Frontal cortex (tissue), 4 donors: Measurements from ENCODE around the gene NLRP7. TPM values are rescaled to one million over a fixed set of nuclear protein-coding genes. Genes with fewer than 3 reads are reported as not detected.
A peak's percentile ranks its signal among the peaks of the same experiment; 100 is the strongest.
"Not testable (repeated sequence)": the region's sequence is repeated elsewhere in the genome, so short reads cannot be mapped to it uniquely, and the experiment has no call there.

Experiments used
- DNase-seq, 2 donors: peaks; one replicate each; pipeline ENCODE4 v3.0.0; 2012; ENCODE audit warnings: low spot score in 2 of 2
- FAIRE-seq: peaks from 2 replicates; lab custom pipeline; 2012; peaks lifted over from hg19 to GRCh38; lab: Jason Lieb, UNC
- total RNA-seq: library from RNA; depleted of rRNA; stranded (reverse); fragments of >200 nt; gene quantifications from one replicate; pipeline ENCODE4 v1.2.3, GENCODE V29; 2014
- donor health status: control.
- donor health status: control.
- donor health status: control.

The NLRP7 gene
- total RNA-seq, 1 donor from 2014 or later = 0.82 TPM

GRCh38 chr19:54923276-54923675 lies 24.1 kb downstream of the NLRP7 start:
- DNase-seq (no peak), FAIRE-seq (no peak)

- FAIRE-seq (no peak), DNase-seq (no peak)
Observed at GRCh38 chr19:54921082-54921481, 26.2 kb downstream of the NLRP7 start.

GRCh38 chr19:54919646-54920563 lies 27.4 kb downstream of the NLRP7 start:
- FAIRE-seq = not testable (repeated sequence)

GRCh38 chr19:54918499-54918898 lies 28.8 kb downstream of the NLRP7 start:
- FAIRE-seq (no peak), DNase-seq (no peak)

More at GRCh38 chr19:54919646-54920563, 27.4 kb downstream of the NLRP7 start:
- not testable (repeated sequence) for DNase-seq

GRCh38 chr19:54916822-54917221 lies 30.5 kb downstream of the NLRP7 start:
- FAIRE-seq (no peak), DNase-seq (no peak)

- FAIRE-seq, DNase-seq: not testable (repeated sequence)
Observed at GRCh38 chr19:54907899-54908298, 39.4 kb downstream of the NLRP7 start.

- DNase-seq = no peak
- no peak for FAIRE-seq
Observed at GRCh38 chr19:54906819-54907218, 40.5 kb downstream of the NLRP7 start.

- DNase-seq (no peak), FAIRE-seq (no peak)
Observed at GRCh38 chr19:54905803-54906511, 41.4 kb downstream of the NLRP7 start, which contains the start of gene NCR1. NCR1 (plus strand) TSS chr19:54906148; CDS start chr19:54906188, 40 bp downstream.

- no peak for FAIRE-seq
Observed at GRCh38 chr19:54905421-54905802, 41.9 kb downstream of the NLRP7 start.

GRCh38 chr19:54904261-54904660 lies 43.1 kb downstream of the NLRP7 start:
- DNase-seq, FAIRE-seq: not testable (repeated sequence)

More at GRCh38 chr19:54905421-54905802, 41.9 kb downstream of the NLRP7 start:
- no peak for DNase-seq

- FAIRE-seq (peak; percentile 17), DNase-seq (no peak)
Observed at GRCh38 chr19:54903303-54903702, 44.0 kb downstream of the NLRP7 start.

GRCh38 chr19:54902061-54902460 lies 45.3 kb downstream of the NLRP7 start:
- FAIRE-seq = no peak
- DNase-seq = no peak

GRCh38 chr19:54901153-54901552 lies 46.2 kb downstream of the NLRP7 start:
- FAIRE-seq = not testable (repeated sequence)

GRCh38 chr19:54899646-54900045 lies 47.7 kb downstream of the NLRP7 start:
- DNase-seq, FAIRE-seq: not testable (repeated sequence)

More at GRCh38 chr19:54901153-54901552, 46.2 kb downstream of the NLRP7 start:
- DNase-seq = not testable (repeated sequence)

- FAIRE-seq, DNase-seq: not testable (repeated sequence)
Observed at GRCh38 chr19:54898685-54899084, 48.6 kb downstream of the NLRP7 start.

GRCh38 chr19:54896036-54896435 lies 51.3 kb downstream of the NLRP7 start:
- FAIRE-seq (no peak), DNase-seq (no peak)

- not testable (repeated sequence) for FAIRE-seq, DNase-seq
Observed at GRCh38 chr19:54894106-54894505, 53.2 kb downstream of the NLRP7 start.

GRCh38 chr19:54893406-54893805 lies 53.9 kb downstream of the NLRP7 start:
- DNase-seq = no peak

GRCh38 chr19:54889566-54889965 lies 57.8 kb downstream of the NLRP7 start:
- FAIRE-seq = no peak

More at GRCh38 chr19:54893406-54893805, 53.9 kb downstream of the NLRP7 start:
- no peak for FAIRE-seq

GRCh38 chr19:54888239-54888638 lies 59.1 kb downstream of the NLRP7 start:
- DNase-seq = no peak
- FAIRE-seq = no peak

More at GRCh38 chr19:54889566-54889965, 57.8 kb downstream of the NLRP7 start:
- DNase-seq = no peak
